HG03159 (cell line): ENCODE data around the gene CPSF7.
A peak's percentile ranks its signal among the peaks of the same experiment; 100 is the strongest.

Experiments used
- ATAC-seq: cut with Tn5 transposase; IDR thresholded peaks from one replicate; pipeline ENCODE4 v1.9.1; 2021; ENCODE audit warnings: mild to moderate bottlenecking, moderate library complexity; ENCODE audit not compliant: unreplicated experiment

CPSF7 gene

DNA sequence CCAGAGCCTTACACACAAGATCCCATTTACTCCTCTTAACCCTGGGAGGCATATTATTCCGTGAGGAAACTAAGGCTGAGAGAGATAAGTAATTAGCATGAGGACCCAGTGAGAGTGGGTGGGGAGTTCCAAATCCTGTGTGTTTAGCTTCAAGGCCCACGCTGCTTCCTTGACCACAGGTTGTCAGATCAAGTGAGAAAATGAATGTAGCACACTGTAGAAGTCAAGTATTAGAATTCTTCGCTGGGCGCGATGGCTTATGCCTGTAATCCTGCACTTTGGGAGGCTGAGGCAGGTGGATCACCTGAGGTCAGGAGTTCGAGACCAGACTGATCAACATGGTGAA, 71.9 kb downstream of the CPSF7 start:
- ATAC-seq = no peak

DNA sequence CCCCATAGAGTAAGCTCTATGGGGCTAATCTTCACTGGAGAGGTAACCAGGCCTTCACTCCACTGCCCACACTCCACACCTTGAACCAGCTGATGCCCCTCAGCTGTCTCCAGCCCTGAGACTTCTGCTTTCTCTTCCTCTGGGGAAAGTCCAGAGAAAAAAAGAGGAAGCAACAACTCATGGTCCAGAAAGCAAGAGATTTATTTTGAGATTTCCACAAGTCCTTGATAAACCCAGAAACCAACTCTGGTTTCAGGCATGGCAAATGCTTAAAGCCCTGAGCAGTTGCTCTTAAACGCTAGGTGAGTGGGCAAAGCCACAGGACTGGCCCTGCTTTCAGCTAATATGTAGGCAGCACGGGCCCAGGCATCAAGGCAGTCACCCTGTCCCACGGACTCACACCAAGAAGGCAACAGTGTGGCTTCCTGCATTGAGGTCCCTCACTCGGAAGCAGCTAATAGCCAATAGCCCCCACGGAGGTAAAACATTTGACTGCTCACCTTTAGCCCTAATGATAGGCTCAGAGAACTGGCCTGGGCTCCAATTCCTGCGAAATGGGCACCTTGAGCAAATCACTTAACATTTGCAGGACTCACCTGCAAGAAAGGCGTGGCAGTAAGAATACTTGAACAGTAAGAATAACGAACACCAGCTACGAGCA, 72.4 kb downstream of the CPSF7 start:
- peak; percentile 46 for ATAC-seq

DNA sequence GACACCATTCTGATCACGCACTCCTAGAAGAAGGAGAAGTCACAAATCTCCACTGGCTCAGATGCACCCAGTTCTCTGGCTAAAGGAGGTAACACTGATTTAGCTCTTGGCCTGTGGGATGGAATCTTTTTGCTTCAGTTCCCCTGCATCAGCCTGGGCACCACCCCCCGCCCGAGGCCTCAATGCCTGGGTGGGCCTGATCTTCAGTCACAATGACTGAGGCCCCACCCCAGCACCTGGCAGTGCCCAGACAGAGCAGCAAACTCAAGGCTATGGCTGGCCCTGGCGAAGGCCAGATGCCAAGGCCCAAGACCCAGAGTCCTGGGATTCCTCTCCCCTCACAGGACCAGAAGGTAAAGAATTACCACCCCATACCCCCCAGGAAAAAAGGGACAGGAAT, 73.1 kb downstream of the CPSF7 start:
- ATAC-seq = no peak

DNA sequence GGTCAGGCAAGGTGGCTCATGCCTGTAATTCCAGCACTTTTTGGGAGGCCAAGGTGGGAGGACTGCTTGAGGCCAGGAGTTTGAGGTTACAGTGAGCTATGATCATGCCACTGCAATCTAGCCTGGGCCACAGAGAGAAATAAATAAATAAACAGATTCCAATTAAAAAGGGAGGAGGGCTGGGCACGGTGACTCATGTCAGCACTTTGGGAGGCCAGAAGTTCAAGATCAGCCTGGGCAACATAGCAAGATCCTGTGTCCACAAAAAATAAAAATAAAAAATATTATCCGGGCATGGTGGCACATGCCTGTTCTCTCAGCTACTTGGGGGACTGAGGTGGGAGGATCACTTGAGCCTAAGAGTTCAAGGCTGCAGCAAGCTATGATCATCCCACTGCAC, 75.6 kb downstream of the CPSF7 start:
- no peak for ATAC-seq

DNA sequence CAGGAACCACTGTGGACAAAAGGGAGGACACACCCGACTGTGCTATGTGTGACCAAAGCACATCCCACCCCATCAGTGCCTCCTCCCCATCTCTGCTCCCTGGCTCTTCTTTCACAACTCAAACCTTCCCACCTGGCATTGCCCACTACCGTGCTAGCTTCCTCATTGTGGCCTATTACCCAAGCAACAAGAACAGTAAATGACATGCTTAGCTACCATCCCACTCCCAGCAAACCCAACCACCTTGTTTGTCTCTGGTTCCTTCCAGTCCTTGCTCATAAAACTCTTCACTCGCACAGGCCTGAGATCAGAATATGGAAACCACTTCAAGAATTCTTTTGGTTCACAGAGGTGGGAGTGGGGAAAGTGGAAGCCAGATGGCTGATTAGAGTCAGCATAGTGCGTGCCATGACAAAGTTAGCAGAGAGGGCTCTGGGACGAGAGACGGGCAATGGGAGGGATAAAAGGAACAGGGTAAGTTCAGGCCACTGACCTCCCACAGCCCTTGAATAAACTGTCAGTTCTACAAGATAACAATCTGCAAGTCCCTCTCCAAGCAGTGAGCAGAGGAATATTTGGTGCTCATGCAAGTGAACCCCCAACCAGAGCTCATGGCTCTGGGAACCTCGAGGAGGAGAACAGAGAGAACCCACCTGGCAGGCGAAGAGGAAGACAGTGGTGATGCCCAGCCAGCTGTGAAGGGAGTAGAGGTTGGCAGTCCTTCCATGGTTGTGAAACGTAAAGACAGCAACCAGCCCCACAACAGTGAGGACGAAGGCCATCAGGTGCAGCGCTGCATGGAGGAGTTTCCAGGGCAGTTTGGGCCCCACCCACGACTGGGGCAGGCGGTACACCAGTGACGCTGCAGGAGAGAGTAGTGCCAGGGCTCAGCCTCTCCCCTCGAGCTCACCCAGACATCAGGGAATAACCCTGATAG, 76.4 kb downstream of the CPSF7 start:
- no peak for ATAC-seq
